ACC112 (cell line): ENCODE measurements around the gene MARCHF9.

ENCODE experiments used
- H2AFZ ChIP-seq: fragments of 200-600 bp; sonication (generic); one replicate; pipeline ENCODE4 v1.6.0; 2017; ENCODE audit warnings: antibody characterized with exemption, low read length; ENCODE audit not compliant: unreplicated experiment
- H3K27ac ChIP-seq: fragments of 200-600 bp; sonication (generic); 2 replicates; pipeline ENCODE4 v1.5.1; 2014; ENCODE audit warnings: low read depth, mild to moderate bottlenecking, antibody characterized with exemption, low read length, moderate library complexity
- H3K27me3 ChIP-seq: fragments of 200-600 bp; sonication (generic); 2 replicates; pipeline ENCODE4 v1.6.1; 2014; ENCODE audit warnings: mild to moderate bottlenecking, antibody characterized with exemption, low read length, moderate library complexity, mixed read lengths; ENCODE audit not compliant: insufficient read depth
- H3K36me3 ChIP-seq: fragments of 200-600 bp; sonication (generic); 2 replicates; pipeline ENCODE4 v1.6.1; 2016; ENCODE audit warnings: mild to moderate bottlenecking, antibody characterized with exemption, low read length, moderate library complexity, mixed read lengths; ENCODE audit not compliant: insufficient read depth
- H3K4me1 ChIP-seq: fragments of 200-600 bp; sonication (generic); one replicate; pipeline ENCODE4 v1.6.1; 2016; ENCODE audit warnings: low read length, mixed read lengths; ENCODE audit not compliant: insufficient read depth, unreplicated experiment, control insufficient read depth
- H3K4me3 ChIP-seq: fragments of 200-600 bp; sonication (generic); 2 replicates; pipeline ENCODE4 v1.5.1; 2014; ENCODE audit warnings: mild to moderate bottlenecking, low read depth, low read length
- H3K79me2 ChIP-seq: fragments of 200-600 bp; sonication (generic); one replicate; pipeline ENCODE4 v1.6.0; 2016; ENCODE audit warnings: low read length; ENCODE audit not compliant: control insufficient read depth, unreplicated experiment, insufficient read depth

The MARCHF9 gene

GRCh38 chr12:57725851-57726150, 29.1 kb upstream of the MARCHF9 start:
- peaks cover 3% of the 10 kb centered on the region; the same call in 1 of the 2 replicates for H3K27me3 ChIP-seq
- no peaks in the 10 kb centered on the region for H3K4me1 ChIP-seq
- no peak overlapping the region for H3K27ac ChIP-seq
- H3K79me2 ChIP-seq, result no peaks in the 10 kb centered on the region
- peak overlapping the region; percentile 21 for H2AFZ ChIP-seq
- peak overlapping the region; percentile 93 for H3K4me3 ChIP-seq
- no peaks in the 10 kb centered on the region for H3K36me3 ChIP-seq

GRCh38 chr12:57726151-57726883, 28.6 kb upstream of the MARCHF9 start:
- Histone ChIP-seq H3K4me3 (peak overlapping the region; percentile 93), H3K4me1 (no peaks in the 10 kb centered on the region), H3K27me3 (peaks cover 3% of the 10 kb centered on the region; the same call in 1 of the 2 replicates), H3K79me2 (no peaks in the 10 kb centered on the region), H3K27ac (peak overlapping the region; percentile 22; the same call in 1 of the 2 replicates), H2AFZ (peak overlapping the region; percentile 72), H3K36me3 (no peaks in the 10 kb centered on the region)

- Histone ChIP-seq H3K79me2 (no peaks in the 10 kb centered on the region), H3K4me1 (no peaks in the 10 kb centered on the region), H3K27ac (no peak overlapping the region), H3K27me3 (peaks cover 3% of the 10 kb centered on the region; the same call in 1 of the 2 replicates), H3K4me3 (peak overlapping the region; percentile 93), H2AFZ (peak overlapping the region; percentile 72), H3K36me3 (no peaks in the 10 kb centered on the region)
Observed at GRCh38 chr12:57726884-57727757, 27.8 kb upstream of the MARCHF9 start.

- Histone ChIP-seq H3K27me3 (peaks cover 3% of the 10 kb centered on the region; the same call in 1 of the 2 replicates), H3K79me2 (no peaks in the 10 kb centered on the region), H2AFZ (no peak overlapping the region), H3K4me1 (no peaks in the 10 kb centered on the region), H3K4me3 (no peak overlapping the region), H3K27ac (no peak overlapping the region), H3K36me3 (no peaks in the 10 kb centered on the region)
Observed at GRCh38 chr12:57727758-57728395, 27.0 kb upstream of the MARCHF9 start.

- no peak overlapping the region for H3K27ac ChIP-seq
- H3K36me3 ChIP-seq, result no peaks in the 10 kb centered on the region
- H2AFZ ChIP-seq, result no peak overlapping the region
- no peak overlapping the region for H3K4me3 ChIP-seq
- no peaks in the 10 kb centered on the region for H3K4me1 ChIP-seq
- H3K79me2 ChIP-seq, result no peaks in the 10 kb centered on the region
- peaks cover 10% of the 10 kb centered on the region; the same call in 1 of the 2 replicates for H3K27me3 ChIP-seq
Observed at GRCh38 chr12:57729321-57729844, 25.5 kb upstream of the MARCHF9 start.

DNA sequence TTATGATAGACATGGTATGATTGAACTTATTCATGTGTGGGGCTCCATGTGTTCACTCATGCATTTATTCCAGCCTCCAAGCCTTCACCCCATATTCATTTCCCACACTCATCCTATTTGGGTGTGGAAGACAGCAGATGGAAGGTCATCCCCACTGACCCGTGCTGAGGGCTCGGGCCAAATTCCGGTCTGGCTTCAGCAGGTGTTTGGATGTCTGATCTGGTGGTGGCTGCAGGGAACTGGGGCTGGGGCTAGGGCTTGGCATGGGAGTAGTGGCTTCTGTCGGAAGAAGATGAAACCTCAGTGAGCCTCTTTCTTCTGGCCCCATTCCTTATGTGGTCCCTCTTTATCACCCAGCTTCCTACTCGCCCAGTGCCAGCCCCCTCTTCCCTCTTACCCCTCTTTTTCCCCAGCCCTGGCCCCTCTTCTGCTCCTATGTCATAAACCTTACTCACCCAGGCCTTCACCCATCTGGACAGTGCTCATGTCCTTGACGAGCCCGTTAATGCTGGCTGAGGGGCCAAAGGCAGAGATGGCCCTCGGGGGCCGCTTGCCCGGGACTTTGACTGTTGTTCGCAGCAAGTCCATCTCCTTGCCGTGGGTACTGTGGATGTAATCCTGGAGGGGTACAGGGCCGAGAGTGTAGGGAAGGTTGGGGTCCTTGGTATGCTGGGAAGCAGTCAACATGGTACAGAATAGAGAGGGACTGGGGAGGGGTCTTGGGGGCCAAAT, 24.4 kb upstream of the MARCHF9 start:
- H2AFZ ChIP-seq, result no peak overlapping the region
- H3K27me3 ChIP-seq, result peaks cover 21% of the 10 kb centered on the region
- H3K36me3 ChIP-seq, result no peaks in the 10 kb centered on the region
- H3K27ac ChIP-seq, result no peak overlapping the region
- no peak overlapping the region for H3K4me3 ChIP-seq
- peaks cover under 1% of the 10 kb centered on the region for H3K4me1 ChIP-seq
- no peaks in the 10 kb centered on the region for H3K79me2 ChIP-seq

DNA sequence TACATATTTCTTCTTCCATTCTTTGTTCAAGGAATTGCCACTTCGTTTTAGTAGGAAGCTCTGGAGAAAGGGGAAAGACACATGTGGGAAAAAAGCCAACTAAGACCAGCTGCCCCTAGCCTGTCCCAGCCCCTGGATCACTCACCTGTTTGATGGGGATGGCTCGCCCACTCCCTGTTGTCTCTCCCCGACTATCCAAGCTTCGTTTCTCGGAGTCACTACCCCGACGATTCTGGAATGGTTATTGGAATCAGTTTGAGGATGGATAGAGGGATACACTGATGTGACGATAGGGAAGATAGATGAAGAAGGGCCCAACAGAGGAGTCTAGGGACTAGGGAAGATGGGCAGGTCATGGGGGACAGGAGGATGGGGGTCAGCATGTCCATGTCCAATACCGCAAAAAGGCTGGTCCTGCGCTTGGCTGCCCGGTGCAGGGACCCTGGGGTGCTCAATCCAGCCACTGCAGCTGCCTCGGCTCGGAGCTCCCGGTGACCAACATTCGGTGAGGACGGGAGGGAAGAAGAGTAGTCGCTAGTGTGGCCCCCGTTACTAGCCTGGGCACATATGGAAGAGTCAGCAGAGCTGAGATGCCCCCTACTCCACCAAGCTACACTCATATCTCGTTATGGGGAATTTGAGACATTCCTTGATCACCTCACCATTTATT, 23.4 kb upstream of the MARCHF9 start:
- Histone ChIP-seq H3K4me3 (no peak overlapping the region), H3K4me1 (peaks cover 6% of the 10 kb centered on the region), H2AFZ (no peak overlapping the region), H3K36me3 (no peaks in the 10 kb centered on the region), H3K27me3 (peaks cover 30% of the 10 kb centered on the region), H3K27ac (no peak overlapping the region), H3K79me2 (no peaks in the 10 kb centered on the region)

DNA sequence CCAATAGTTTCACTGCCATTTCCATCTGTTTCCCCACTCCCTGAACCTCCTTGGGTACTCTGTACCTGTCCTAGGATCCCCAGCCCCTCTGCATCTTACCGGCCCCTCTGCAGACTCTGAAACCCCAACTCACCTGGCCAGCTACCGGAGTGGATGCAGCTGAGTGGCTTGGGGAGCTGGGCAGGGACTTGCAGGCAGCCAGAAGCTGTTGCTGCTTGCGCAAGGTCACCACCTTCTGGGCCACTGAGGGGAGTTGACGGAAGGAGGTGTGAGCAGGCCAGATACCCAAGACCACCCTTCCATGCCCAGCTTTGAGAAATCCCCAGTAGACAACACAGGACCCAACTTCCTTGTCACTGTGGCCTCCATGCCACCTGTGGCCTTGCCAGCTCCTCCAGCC, 22.6 kb upstream of the MARCHF9 start:
- Histone ChIP-seq H3K79me2 (no peaks in the 10 kb centered on the region), H3K36me3 (no peaks in the 10 kb centered on the region), H3K4me3 (no peak overlapping the region), H3K27ac (no peak overlapping the region), H3K4me1 (peaks cover 8% of the 10 kb centered on the region), H2AFZ (no peak overlapping the region), H3K27me3 (peaks cover 37% of the 10 kb centered on the region)

DNA sequence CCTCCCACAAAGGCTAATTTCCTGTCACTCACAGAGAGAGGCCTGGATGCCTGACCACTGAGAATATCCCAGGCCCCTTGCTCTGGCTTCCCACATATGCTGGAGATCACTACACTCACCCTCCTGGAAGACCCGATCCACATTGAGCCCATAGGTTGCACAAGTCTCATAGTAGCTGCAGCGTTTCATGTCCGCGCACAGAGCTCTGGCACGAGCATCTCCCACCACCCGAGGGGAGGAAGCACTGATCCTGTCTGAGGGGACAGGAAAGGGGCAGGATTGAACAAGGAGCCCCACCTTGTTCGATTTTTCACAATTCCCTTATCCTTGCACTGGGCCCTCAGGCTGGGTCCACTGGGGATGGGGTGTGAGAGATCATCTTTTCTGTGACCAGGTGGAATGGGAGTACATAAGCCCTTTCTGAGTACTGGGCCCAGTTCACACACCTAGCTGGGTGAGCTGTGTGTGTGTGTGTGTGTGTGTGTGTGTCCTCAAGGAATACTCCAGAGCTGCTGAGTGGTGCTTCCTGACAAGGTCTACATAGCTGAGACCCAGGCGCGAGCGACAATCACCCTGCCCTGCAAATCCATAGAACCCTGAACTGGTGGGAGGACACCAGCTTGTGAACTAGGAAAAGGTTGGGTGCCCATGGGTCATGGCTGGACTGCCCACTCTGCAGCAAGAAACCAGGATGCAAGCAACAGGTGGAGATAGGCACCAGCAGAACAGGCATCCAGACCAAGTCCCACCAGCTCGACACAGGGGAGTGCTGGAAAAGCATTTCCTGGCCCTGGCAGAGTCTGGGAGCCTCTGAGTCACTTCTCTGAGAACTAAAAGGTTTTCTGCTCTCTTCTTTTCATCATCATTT, 21.9 kb upstream of the MARCHF9 start:
- H3K4me1 ChIP-seq, result peaks cover 12% of the 10 kb centered on the region
- no peak overlapping the region for H3K4me3 ChIP-seq
- H3K27me3 ChIP-seq, result peaks cover 41% of the 10 kb centered on the region
- no peaks in the 10 kb centered on the region for H3K36me3 ChIP-seq
- no peaks in the 10 kb centered on the region for H3K79me2 ChIP-seq
- H3K27ac ChIP-seq, result no peak overlapping the region
- no peak overlapping the region for H2AFZ ChIP-seq
